Mesothelial cell of epicardium (in vitro differentiated cells): ENCODE measurements around the gene SERPINB3. TPM values are rescaled to one million over a fixed set of nuclear protein-coding genes. Genes with fewer than 3 reads are reported as not detected.

Source experiments
- DNase-seq, 2 experiments: peaks; one replicate each; pipeline ENCODE4 v3.0.0; 2021; ENCODE audit warnings: low spot score in 2 of 2; ENCODE audit not compliant: unreplicated experiment in 2 of 2
- H3K27ac Mint-ChIP-seq: 2 replicates; pipeline ENCODE4 v1.8.0; 2021; ENCODE audit warnings: mixed read lengths
- H3K27me3 Mint-ChIP-seq: 2 replicates; pipeline ENCODE4 v1.8.0; 2021; ENCODE audit warnings: low read depth, mixed read lengths
- H3K36me3 Mint-ChIP-seq: 2 replicates; pipeline ENCODE4 v1.8.0; 2021; ENCODE audit warnings: mixed read lengths
- H3K4me1 Mint-ChIP-seq: 2 replicates; pipeline ENCODE4 v1.8.0; 2021; ENCODE audit warnings: mixed read lengths
- H3K4me3 Mint-ChIP-seq: 2 replicates; pipeline ENCODE4 v1.8.0; 2021; ENCODE audit warnings: mild to moderate bottlenecking, moderate library complexity, mixed read lengths
- H3K9me3 Mint-ChIP-seq: 2 replicates; pipeline ENCODE4 v1.8.0; 2021; ENCODE audit warnings: mixed read lengths
- CTCF ChIP-seq: fragments of 200-600 bp; sonication (generic); IDR thresholded peaks from one replicate; pipeline ENCODE4 v1.5.0; 2021; ENCODE audit warnings: antibody characterized with exemption; ENCODE audit not compliant: unreplicated experiment
- total RNA-seq: library from RNA; stranded (reverse); gene quantifications from 3 replicates; pipeline ENCODE4 v1.2.1, GENCODE V29; 2021

The SERPINB3 gene
- total RNA-seq, 1 donor from 2014 or later = not detected

DNA sequence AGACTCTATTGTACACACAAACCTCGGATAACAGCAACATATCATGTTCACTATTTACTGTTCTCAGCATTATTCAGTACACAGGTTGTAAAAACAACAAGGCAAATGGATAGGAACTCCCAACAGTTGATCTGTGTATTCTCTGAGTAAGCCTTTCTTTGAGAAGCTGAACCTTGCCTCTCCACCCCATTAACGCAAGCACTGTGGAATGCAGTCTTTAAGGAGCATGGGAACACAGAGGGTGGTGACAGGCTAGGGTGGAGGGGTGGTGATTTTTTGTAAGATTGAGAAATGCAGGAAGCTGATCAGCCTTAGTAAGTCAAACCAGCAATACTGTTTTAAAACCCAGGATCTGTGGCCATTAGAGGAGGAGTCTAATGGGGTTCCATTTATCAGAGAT, 21.5 kb upstream of the SERPINB3 start:
- no peak overlapping the region for H3K4me3 Mint-ChIP-seq
- no peak for DNase-seq
- H3K27ac Mint-ChIP-seq = peak overlapping the region; percentile 53
- no peaks in the 10 kb centered on the region for H3K36me3 Mint-ChIP-seq
- TF ChIP-seq CTCF = no peak
- H3K27me3 Mint-ChIP-seq = no peaks in the 10 kb centered on the region
- peaks cover 14% of the 10 kb centered on the region for H3K9me3 Mint-ChIP-seq
- peaks cover 10% of the 10 kb centered on the region for H3K4me1 Mint-ChIP-seq

DNA sequence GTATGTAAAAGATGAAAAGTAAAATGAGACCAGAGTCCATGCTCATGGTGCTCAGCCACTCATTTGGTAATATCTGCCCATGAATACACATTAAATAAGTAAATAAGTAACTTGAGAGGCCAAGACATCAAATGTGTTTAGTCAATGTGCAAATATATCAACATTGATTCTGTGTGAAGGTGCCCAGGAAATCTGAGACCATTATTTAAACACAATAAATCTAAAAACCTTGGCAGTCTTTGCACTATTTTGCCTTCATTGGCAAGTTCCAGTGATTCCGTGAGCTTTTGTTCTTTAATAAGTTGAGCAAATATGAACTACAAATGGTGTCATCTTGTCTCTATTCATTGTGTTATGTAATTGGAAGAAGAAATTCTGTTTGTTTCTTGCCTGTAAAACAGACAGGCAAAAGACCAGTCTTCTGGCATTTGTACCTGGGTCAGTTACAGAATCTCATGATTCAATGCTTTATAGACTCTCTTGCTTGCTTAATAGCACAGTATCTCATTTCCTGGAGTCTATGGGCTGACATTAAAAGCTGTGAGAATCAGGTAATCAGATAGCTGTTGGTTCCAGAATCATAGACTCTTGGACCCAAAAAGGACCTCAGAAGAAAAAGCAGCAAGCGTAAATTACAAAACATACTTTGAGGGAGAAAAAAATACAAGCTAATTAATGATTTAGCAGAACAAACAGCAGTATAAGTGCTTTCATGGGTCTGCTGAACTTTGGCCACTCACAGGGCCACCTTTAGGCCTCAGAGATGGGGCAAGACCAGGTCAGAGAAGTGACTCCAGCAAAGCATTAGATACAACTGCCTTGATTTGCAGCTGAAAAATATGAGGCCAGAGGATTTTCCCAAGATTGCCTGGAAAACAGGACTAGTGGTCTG, 20.0 kb upstream of the SERPINB3 start:
- TF ChIP-seq CTCF = no peak
- H3K27me3 Mint-ChIP-seq = no peaks in the 10 kb centered on the region
- peaks cover 10% of the 10 kb centered on the region for H3K4me1 Mint-ChIP-seq
- H3K9me3 Mint-ChIP-seq = peaks cover 6% of the 10 kb centered on the region
- no peak overlapping the region for H3K4me3 Mint-ChIP-seq
- DNase-seq = no peak
- no peak overlapping the region for H3K27ac Mint-ChIP-seq
- H3K36me3 Mint-ChIP-seq = no peaks in the 10 kb centered on the region

GRCh38 chr18:63679820-63680606, 18.3 kb upstream of the SERPINB3 start:
- Mint-ChIP-seq H3K27me3 (no peaks in the 10 kb centered on the region), H3K36me3 (no peaks in the 10 kb centered on the region), H3K4me1 (peaks cover 10% of the 10 kb centered on the region), H3K27ac (no peak overlapping the region), H3K4me3 (no peak overlapping the region), H3K9me3 (peaks cover 4% of the 10 kb centered on the region)
- DNase-seq = no peak
- TF ChIP-seq CTCF = no peak

DNA sequence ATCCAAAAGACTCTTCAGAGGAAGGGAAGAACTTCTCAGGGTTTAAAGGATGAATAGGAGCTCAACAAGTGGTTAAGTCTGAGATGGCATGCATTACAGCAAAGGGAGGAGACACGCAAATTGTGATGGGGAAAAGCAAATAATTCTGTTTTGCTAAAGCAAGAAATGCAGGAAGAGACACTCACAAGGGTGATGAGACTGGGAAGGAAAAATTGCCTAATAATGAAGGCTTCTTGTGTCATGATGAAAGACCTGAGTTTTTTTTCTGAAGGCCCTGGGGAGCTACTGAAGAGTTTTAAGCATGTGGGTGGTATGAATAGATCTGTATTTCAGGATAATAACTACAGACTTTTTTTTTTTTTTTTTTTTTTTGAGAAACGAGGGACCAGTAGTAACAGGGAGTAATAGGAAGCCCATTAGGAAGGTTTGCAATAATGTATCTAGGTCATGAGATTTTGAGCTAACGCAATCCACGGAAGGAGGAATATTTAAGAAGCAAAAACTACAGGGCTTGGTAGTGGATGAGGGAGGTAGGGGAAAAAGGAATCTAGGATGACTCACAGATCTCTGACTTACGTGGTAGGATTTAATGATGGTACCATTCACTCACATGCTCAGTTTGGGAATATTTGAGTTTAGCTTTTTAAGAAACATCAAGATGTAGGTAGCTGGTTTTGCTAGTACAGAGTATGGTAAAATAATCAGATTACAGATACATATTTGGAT, 16.0 kb upstream of the SERPINB3 start:
- DNase-seq = no peak
- peaks cover 4% of the 10 kb centered on the region for H3K27me3 Mint-ChIP-seq
- H3K4me1 Mint-ChIP-seq = no peaks in the 10 kb centered on the region
- H3K9me3 Mint-ChIP-seq = peaks cover 4% of the 10 kb centered on the region
- H3K4me3 Mint-ChIP-seq = no peak overlapping the region
- no peak overlapping the region for H3K27ac Mint-ChIP-seq
- no peak for TF ChIP-seq CTCF
- H3K36me3 Mint-ChIP-seq = no peaks in the 10 kb centered on the region

- Mint-ChIP-seq H3K4me1 (no peaks in the 10 kb centered on the region), H3K27me3 (peaks cover 4% of the 10 kb centered on the region), H3K4me3 (no peak overlapping the region), H3K27ac (no peak overlapping the region), H3K9me3 (peaks cover 7% of the 10 kb centered on the region), H3K36me3 (no peaks in the 10 kb centered on the region)
- TF ChIP-seq CTCF = no peak
- DNase-seq = no peak
Observed at GRCh38 chr18:63676526-63677323, 15.0 kb upstream of the SERPINB3 start.
